A549 (cell line): ENCODE data around the gene TAF4.

Source experiments
- CEBPB ChIP-seq, 2 experiments: fragments of >200 bp in 1 of 2; sonication (Bioruptor Twin) in 1 of 2; formaldehyde crosslinking in 1 of 2; IDR thresholded peaks; 2 replicates each; pipeline ENCODE4 v1.6.1; 2012 to 2016
- HDAC2 ChIP-seq: fragments of 200-600 bp; sonication (generic); IDR thresholded peaks from 2 replicates; pipeline ENCODE4 v1.6.1; 2016
- HEYL ChIP-seq: fragments of 250-450 bp; sonication (Bioruptor Pico); IDR thresholded peaks from 2 replicates; pipeline ENCODE4 v1.8.0; 2021; ENCODE audit warnings: mild to moderate bottlenecking, moderate library complexity
- JUN ChIP-seq, 2 experiments: fragments of >200 bp; sonication (Bioruptor Twin); formaldehyde crosslinking; IDR thresholded peaks; 2 replicates in 1 of 2; 3 replicates in 1 of 2; pipeline ENCODE4 v1.6.1; 2016 to 2017
- MAX ChIP-seq: IDR thresholded peaks from 2 replicates; pipeline ENCODE4 v1.6.1; 2012
- MYC ChIP-seq: IDR thresholded peaks from 2 replicates; pipeline ENCODE4 v1.6.1; 2012; ENCODE audit warnings: mild to moderate bottlenecking, inconsistent platforms, low read length, improper control_type of control experiment, borderline replicate concordance
- POLR2A ChIP-seq: IDR thresholded peaks from 2 replicates; pipeline ENCODE4 v1.6.1; 2012; ENCODE audit warnings: mild to moderate bottlenecking, low read length
- POLR2AphosphoS2 ChIP-seq: conservative IDR thresholded peaks from 2 replicates; pipeline ENCODE4 v1.6.1; 2012; ENCODE audit warnings: low read length, improper control_type of control experiment, inconsistent platforms
- REST ChIP-seq: fragments of 200-600 bp; sonication (generic); IDR thresholded peaks from 2 replicates; pipeline ENCODE4 v1.6.1; 2016; ENCODE audit warnings: antibody characterized with exemption, mild to moderate bottlenecking, moderate library complexity
- RNF2 ChIP-seq: fragments of 200-600 bp; sonication (generic); IDR thresholded peaks from 2 replicates; pipeline ENCODE4 v1.6.1; 2016; ENCODE audit warnings: low read depth, mild to moderate bottlenecking, antibody characterized with exemption, moderate library complexity, borderline replicate concordance
- ZSCAN20 ChIP-seq: fragments of 250-450 bp; sonication (Bioruptor Pico); IDR thresholded peaks from 2 replicates; pipeline ENCODE4 v1.8.0; 2022; ENCODE audit warnings: mild to moderate bottlenecking, moderate library complexity
- TF ChIP-seq, protein P1 (sequence below): fragments of >200 bp; sonication (Bioruptor Twin); formaldehyde crosslinking; IDR thresholded peaks from 3 replicates; pipeline ENCODE4 v1.5.1; 2016

GRCh38 chr20:61924858-61925554 lies 140.7 kb downstream of the TAF4 start:
- TF ChIP-seq MAX = no peak
- TF ChIP-seq MYC = no peak
- no peak for TF ChIP-seq JUN (IDR thresholded peaks at IDR 0.05)
- TF ChIP-seq RNF2 = no peak
- TF ChIP-seq HDAC2 = no peak
- TF ChIP-seq, protein P1, sequence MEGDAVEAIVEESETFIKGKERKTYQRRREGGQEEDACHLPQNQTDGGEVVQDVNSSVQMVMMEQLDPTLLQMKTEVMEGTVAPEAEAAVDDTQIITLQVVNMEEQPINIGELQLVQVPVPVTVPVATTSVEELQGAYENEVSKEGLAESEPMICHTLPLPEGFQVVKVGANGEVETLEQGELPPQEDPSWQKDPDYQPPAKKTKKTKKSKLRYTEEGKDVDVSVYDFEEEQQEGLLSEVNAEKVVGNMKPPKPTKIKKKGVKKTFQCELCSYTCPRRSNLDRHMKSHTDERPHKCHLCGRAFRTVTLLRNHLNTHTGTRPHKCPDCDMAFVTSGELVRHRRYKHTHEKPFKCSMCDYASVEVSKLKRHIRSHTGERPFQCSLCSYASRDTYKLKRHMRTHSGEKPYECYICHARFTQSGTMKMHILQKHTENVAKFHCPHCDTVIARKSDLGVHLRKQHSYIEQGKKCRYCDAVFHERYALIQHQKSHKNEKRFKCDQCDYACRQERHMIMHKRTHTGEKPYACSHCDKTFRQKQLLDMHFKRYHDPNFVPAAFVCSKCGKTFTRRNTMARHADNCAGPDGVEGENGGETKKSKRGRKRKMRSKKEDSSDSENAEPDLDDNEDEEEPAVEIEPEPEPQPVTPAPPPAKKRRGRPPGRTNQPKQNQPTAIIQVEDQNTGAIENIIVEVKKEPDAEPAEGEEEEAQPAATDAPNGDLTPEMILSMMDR = no peak
- TF ChIP-seq POLR2A = no peak
- no peak for TF ChIP-seq REST
- no peak for TF ChIP-seq ZSCAN20
- TF ChIP-seq POLR2AphosphoS2 = no peak
- TF ChIP-seq HEYL (CRISPR knock-in tag) = no peak
- no peak for TF ChIP-seq CEBPB (IDR thresholded peaks at IDR 0.05)
